HepG2 (cell line): ENCODE data around the gene TSPAN15.

Experiments
- DR1 ChIP-seq: sonication (generic); formaldehyde crosslinking; IDR thresholded peaks from 2 replicates; pipeline ENCODE4 v1.8.0; 2021; ENCODE audit warnings: mild to moderate bottlenecking, missing genetic modification reagents, inconsistent platforms
- HMG20A ChIP-seq: IDR thresholded peaks from 2 replicates; pipeline ENCODE4 v1.6.1; 2016; ENCODE audit warnings: borderline replicate concordance
- MEIS1 ChIP-seq: sonication (generic); formaldehyde crosslinking; IDR thresholded peaks from 2 replicates; pipeline ENCODE4 v1.9.0; 2021; ENCODE audit warnings: mild to moderate bottlenecking, missing genetic modification reagents, moderate library complexity, borderline replicate concordance
- MZF1 ChIP-seq: sonication (generic); formaldehyde crosslinking; IDR thresholded peaks from 2 replicates; pipeline ENCODE4 v1.8.1; 2023; ENCODE audit warnings: mild to moderate bottlenecking, missing genetic modification reagents, borderline replicate concordance
- SMARCC2 ChIP-seq: fragments of 450-650 bp; IDR thresholded peaks from 2 replicates; pipeline ENCODE4 v1.6.1; 2017; ENCODE audit warnings: antibody characterized with exemption, mild to moderate bottlenecking
- TAF1 ChIP-seq: sonication (generic); formaldehyde crosslinking; IDR thresholded peaks from 2 replicates; pipeline ENCODE4 v1.4.0; 2020; ENCODE audit warnings: missing genetic modification reagents
- YY1 ChIP-seq: IDR thresholded peaks from 2 replicates; pipeline ENCODE4 v1.6.1; 2011; ENCODE audit warnings: low read length, low read depth, moderate library complexity, mild to moderate bottlenecking; ENCODE audit not compliant: insufficient read depth, insufficient replicate concordance
- TF ChIP-seq, protein P1 (sequence below): sonication (generic); formaldehyde crosslinking; IDR thresholded peaks from 2 replicates; pipeline ENCODE4 v1.4.0; 2020; ENCODE audit warnings: missing genetic modification reagents
- TF ChIP-seq, protein P2 (sequence below): IDR thresholded peaks from 2 replicates; pipeline ENCODE4 v1.4.0; 2020; ENCODE audit warnings: mild to moderate bottlenecking, missing genetic modification reagents
- TF ChIP-seq, protein P3 (sequence below): sonication (generic); formaldehyde crosslinking; IDR thresholded peaks from 2 replicates; pipeline ENCODE4 v1.5.0; 2020; ENCODE audit warnings: mild to moderate bottlenecking, missing genetic modification reagents, moderate library complexity

DNA sequence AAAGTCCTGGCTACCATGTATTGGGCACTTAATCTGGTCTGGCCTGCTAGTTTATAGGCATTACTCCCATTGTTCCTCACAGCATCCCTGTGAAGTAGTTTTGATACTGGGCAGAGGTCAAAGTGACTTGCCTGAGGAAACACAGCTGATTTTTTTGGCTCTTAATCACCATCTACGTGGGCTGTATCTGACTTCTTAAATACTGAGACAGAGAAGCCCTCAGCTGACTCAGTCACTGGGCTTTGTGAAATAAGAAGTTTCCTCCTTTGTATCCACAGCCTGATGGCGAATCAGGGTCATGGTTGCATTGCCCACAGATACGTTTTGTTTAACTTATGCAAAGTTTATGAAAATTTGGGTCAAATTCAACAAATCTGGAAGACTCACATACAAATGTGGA lies 47.7 kb upstream of the TSPAN15 start:
- TF ChIP-seq MEIS1 (CRISPR knock-in tag) (no peak), YY1 (no peak), MZF1 (CRISPR knock-in tag) (no peak), TAF1 (CRISPR knock-in tag) (no peak), SMARCC2 (no peak), HMG20A (CRISPR knock-in tag) (no peak), DR1 (no peak)
- TF ChIP-seq, protein P1, sequence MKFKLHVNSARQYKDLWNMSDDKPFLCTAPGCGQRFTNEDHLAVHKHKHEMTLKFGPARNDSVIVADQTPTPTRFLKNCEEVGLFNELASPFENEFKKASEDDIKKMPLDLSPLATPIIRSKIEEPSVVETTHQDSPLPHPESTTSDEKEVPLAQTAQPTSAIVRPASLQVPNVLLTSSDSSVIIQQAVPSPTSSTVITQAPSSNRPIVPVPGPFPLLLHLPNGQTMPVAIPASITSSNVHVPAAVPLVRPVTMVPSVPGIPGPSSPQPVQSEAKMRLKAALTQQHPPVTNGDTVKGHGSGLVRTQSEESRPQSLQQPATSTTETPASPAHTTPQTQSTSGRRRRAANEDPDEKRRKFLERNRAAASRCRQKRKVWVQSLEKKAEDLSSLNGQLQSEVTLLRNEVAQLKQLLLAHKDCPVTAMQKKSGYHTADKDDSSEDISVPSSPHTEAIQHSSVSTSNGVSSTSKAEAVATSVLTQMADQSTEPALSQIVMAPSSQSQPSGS (CRISPR knock-in tag), result no peak
- TF ChIP-seq, protein P2, sequence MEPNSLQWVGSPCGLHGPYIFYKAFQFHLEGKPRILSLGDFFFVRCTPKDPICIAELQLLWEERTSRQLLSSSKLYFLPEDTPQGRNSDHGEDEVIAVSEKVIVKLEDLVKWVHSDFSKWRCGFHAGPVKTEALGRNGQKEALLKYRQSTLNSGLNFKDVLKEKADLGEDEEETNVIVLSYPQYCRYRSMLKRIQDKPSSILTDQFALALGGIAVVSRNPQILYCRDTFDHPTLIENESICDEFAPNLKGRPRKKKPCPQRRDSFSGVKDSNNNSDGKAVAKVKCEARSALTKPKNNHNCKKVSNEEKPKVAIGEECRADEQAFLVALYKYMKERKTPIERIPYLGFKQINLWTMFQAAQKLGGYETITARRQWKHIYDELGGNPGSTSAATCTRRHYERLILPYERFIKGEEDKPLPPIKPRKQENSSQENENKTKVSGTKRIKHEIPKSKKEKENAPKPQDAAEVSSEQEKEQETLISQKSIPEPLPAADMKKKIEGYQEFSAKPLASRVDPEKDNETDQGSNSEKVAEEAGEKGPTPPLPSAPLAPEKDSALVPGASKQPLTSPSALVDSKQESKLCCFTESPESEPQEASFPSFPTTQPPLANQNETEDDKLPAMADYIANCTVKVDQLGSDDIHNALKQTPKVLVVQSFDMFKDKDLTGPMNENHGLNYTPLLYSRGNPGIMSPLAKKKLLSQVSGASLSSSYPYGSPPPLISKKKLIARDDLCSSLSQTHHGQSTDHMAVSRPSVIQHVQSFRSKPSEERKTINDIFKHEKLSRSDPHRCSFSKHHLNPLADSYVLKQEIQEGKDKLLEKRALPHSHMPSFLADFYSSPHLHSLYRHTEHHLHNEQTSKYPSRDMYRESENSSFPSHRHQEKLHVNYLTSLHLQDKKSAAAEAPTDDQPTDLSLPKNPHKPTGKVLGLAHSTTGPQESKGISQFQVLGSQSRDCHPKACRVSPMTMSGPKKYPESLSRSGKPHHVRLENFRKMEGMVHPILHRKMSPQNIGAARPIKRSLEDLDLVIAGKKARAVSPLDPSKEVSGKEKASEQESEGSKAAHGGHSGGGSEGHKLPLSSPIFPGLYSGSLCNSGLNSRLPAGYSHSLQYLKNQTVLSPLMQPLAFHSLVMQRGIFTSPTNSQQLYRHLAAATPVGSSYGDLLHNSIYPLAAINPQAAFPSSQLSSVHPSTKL (CRISPR knock-in tag), result no peak
- TF ChIP-seq, protein P3, sequence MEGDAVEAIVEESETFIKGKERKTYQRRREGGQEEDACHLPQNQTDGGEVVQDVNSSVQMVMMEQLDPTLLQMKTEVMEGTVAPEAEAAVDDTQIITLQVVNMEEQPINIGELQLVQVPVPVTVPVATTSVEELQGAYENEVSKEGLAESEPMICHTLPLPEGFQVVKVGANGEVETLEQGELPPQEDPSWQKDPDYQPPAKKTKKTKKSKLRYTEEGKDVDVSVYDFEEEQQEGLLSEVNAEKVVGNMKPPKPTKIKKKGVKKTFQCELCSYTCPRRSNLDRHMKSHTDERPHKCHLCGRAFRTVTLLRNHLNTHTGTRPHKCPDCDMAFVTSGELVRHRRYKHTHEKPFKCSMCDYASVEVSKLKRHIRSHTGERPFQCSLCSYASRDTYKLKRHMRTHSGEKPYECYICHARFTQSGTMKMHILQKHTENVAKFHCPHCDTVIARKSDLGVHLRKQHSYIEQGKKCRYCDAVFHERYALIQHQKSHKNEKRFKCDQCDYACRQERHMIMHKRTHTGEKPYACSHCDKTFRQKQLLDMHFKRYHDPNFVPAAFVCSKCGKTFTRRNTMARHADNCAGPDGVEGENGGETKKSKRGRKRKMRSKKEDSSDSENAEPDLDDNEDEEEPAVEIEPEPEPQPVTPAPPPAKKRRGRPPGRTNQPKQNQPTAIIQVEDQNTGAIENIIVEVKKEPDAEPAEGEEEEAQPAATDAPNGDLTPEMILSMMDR (CRISPR knock-in tag), result no peak
